HEK293 (cell line): Measurements from ENCODE around the gene PDK2.
A peak's percentile ranks its signal among the peaks of the same experiment; 100 is the strongest.

Experiments
- EGR2 ChIP-seq: fragments of 450-650 bp; formaldehyde crosslinking; IDR thresholded peaks from 2 replicates; pipeline ENCODE4 v1.5.1; 2016; ENCODE audit warnings: low read depth, missing biosample characterization, missing genetic modification characterization
- KLF16 ChIP-seq: fragments of 450-650 bp; formaldehyde crosslinking; IDR thresholded peaks from 2 replicates; pipeline ENCODE4 v1.5.1; 2017; ENCODE audit warnings: missing biosample characterization, missing genetic modification characterization
- PRDM1 ChIP-seq: fragments of 450-650 bp; formaldehyde crosslinking; IDR thresholded peaks from 2 replicates; pipeline ENCODE4; 2016; ENCODE audit warnings: missing biosample characterization, missing genetic modification characterization
- SETDB1 ChIP-seq: IDR thresholded peaks from one replicate; pipeline ENCODE4 v1.6.1; 2017; ENCODE audit warnings: mild to moderate bottlenecking, low read length, moderate library complexity, mixed read lengths; ENCODE audit not compliant: insufficient read length
- SP2 ChIP-seq: fragments of 450-650 bp; formaldehyde crosslinking; IDR thresholded peaks from 2 replicates; pipeline ENCODE4 v1.5.1; 2016; ENCODE audit warnings: missing biosample characterization, missing genetic modification characterization
- ZBTB48 ChIP-seq: fragments of 450-650 bp; formaldehyde crosslinking; IDR thresholded peaks from 2 replicates; pipeline ENCODE4 v1.5.1; 2016; ENCODE audit warnings: missing biosample characterization, missing genetic modification characterization
- ZNF10 ChIP-seq: fragments of 450-650 bp; formaldehyde crosslinking; IDR thresholded peaks from 2 replicates; pipeline ENCODE4 v1.5.1; 2017; ENCODE audit warnings: missing biosample characterization, missing genetic modification characterization
- ZNF121 ChIP-seq: fragments of 450-650 bp; formaldehyde crosslinking; IDR thresholded peaks from 2 replicates; pipeline ENCODE4 v1.5.1; 2016; ENCODE audit warnings: missing biosample characterization, missing genetic modification characterization
- ZNF155 ChIP-seq: fragments of 450-650 bp; formaldehyde crosslinking; IDR thresholded peaks from 2 replicates; pipeline ENCODE4 v1.5.1; 2016; ENCODE audit warnings: missing biosample characterization, missing genetic modification characterization
- ZNF24 ChIP-seq: fragments of 450-650 bp; formaldehyde crosslinking; IDR thresholded peaks from 2 replicates; pipeline ENCODE4 v1.5.1; 2016; ENCODE audit warnings: missing biosample characterization, missing genetic modification characterization
- ZNF660 ChIP-seq: fragments of 450-650 bp; IDR thresholded peaks from 2 replicates; pipeline ENCODE4 v1.5.1; 2018; ENCODE audit warnings: missing biosample characterization, mild to moderate bottlenecking, missing genetic modification characterization
- ZNF777 ChIP-seq: fragments of 450-650 bp; formaldehyde crosslinking; IDR thresholded peaks from 2 replicates; pipeline ENCODE4 v1.5.1; 2017; ENCODE audit warnings: missing biosample characterization, missing genetic modification characterization, borderline replicate concordance
- TF ChIP-seq, protein P1 (sequence below): fragments of 450-650 bp; formaldehyde crosslinking; IDR thresholded peaks from 2 replicates; pipeline ENCODE4 v1.5.1; 2016; ENCODE audit warnings: missing biosample characterization, missing genetic modification characterization
- TF ChIP-seq, protein P2 (sequence below): sonication (generic); formaldehyde crosslinking; IDR thresholded peaks from 2 replicates; pipeline ENCODE4 v1.8.1; 2022; ENCODE audit warnings: mild to moderate bottlenecking, moderate library complexity, missing genetic modification reagents
- TF ChIP-seq, protein P3 (sequence below): fragments of 450-650 bp; formaldehyde crosslinking; IDR thresholded peaks from 2 replicates; pipeline ENCODE4 v1.5.1; 2017; ENCODE audit warnings: missing biosample characterization, missing genetic modification characterization
- TF ChIP-seq, protein P4 (sequence below): fragments of 450-650 bp; formaldehyde crosslinking; IDR thresholded peaks from 2 replicates; pipeline ENCODE4 v1.5.1; 2016; ENCODE audit warnings: missing biosample characterization, missing genetic modification characterization
- TF ChIP-seq, protein P5 (sequence below): fragments of 450-650 bp; formaldehyde crosslinking; IDR thresholded peaks from 2 replicates; pipeline ENCODE4 v1.5.1; 2016; ENCODE audit warnings: missing biosample characterization, missing genetic modification characterization
- TF ChIP-seq, protein P6 (sequence below): fragments of 450-650 bp; formaldehyde crosslinking; IDR thresholded peaks from 2 replicates; pipeline ENCODE4 v1.5.1; 2016; ENCODE audit warnings: missing biosample characterization, missing genetic modification characterization
- TF ChIP-seq, protein P7 (sequence below): fragments of 450-650 bp; formaldehyde crosslinking; IDR thresholded peaks from 2 replicates; pipeline ENCODE4 v1.5.1; 2016; ENCODE audit warnings: missing biosample characterization, missing genetic modification characterization
- TF ChIP-seq, protein P8 (sequence below): fragments of 450-650 bp; formaldehyde crosslinking; IDR thresholded peaks from 2 replicates; pipeline ENCODE4 v1.5.1; 2016; ENCODE audit warnings: missing biosample characterization, missing genetic modification characterization

The PDK2 gene

DNA sequence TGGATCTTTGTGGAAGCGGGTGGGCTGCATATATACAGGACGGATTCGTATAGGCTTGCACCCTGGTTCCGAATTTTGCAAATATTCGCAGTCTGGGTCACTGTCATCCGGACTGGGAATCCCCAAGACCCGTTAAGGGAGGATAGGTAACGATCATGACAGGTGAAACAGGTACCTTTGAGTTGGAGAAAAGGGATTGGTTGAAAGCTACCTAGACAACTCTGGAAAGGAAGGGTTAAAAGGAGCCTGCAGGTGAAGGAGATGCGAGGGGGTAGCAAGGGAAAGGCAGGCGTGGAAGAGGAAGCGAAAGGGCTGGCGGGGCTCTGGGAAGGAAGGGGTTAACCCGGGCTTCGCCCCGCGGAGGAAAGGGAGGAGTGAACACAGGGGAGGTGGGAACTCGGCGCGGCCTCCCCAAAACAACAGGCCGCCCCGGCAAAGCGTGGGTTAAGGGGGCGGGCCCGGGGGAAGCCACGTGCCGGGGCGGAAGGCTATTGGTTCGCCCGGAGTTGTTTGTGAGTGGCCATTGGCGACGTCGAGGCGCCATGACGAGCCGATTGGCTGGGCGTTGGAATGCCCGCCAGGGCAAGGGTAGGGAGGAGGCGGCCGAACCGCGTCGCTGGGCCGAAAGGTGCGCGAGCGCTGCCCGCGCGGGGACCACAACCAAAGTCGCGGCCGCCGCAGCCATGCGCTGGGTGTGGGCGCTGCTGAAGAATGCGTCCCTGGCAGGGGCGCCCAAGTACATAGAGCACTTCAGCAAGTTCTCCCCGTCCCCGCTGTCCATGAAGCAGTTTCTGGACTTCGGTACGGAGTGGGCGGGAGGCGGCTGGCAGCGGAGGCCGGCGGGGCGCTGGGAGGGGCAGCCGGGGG, at the start of gene PDK2 (continued):
- TF ChIP-seq, protein P1, sequence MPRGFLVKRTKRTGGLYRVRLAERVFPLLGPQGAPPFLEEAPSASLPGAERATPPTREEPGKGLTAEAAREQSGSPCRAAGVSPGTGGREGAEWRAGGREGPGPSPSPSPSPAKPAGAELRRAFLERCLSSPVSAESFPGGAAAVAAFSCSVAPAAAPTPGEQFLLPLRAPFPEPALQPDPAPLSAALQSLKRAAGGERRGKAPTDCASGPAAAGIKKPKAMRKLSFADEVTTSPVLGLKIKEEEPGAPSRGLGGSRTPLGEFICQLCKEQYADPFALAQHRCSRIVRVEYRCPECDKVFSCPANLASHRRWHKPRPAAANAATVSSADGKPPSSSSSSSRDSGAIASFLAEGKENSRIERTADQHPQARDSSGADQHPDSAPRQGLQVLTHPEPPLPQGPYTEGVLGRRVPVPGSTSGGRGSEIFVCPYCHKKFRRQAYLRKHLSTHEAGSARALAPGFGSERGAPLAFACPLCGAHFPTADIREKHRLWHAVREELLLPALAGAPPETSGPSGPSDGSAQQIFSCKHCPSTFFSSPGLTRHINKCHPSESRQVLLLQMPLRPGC (tag by site-specific recombination): peak; percentile 42
- TF ChIP-seq SP2 (tag by site-specific recombination): peak; percentile 100
- TF ChIP-seq, protein P2, sequence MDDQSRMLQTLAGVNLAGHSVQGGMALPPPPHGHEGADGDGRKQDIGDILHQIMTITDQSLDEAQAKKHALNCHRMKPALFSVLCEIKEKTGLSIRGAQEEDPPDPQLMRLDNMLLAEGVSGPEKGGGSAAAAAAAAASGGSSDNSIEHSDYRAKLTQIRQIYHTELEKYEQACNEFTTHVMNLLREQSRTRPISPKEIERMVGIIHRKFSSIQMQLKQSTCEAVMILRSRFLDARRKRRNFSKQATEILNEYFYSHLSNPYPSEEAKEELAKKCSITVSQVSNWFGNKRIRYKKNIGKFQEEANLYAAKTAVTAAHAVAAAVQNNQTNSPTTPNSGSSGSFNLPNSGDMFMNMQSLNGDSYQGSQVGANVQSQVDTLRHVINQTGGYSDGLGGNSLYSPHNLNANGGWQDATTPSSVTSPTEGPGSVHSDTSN (CRISPR knock-in tag): 0 out of 2 replicates have a peak, but pooled peaks have one; percentile 56
- TF ChIP-seq, protein P3, sequence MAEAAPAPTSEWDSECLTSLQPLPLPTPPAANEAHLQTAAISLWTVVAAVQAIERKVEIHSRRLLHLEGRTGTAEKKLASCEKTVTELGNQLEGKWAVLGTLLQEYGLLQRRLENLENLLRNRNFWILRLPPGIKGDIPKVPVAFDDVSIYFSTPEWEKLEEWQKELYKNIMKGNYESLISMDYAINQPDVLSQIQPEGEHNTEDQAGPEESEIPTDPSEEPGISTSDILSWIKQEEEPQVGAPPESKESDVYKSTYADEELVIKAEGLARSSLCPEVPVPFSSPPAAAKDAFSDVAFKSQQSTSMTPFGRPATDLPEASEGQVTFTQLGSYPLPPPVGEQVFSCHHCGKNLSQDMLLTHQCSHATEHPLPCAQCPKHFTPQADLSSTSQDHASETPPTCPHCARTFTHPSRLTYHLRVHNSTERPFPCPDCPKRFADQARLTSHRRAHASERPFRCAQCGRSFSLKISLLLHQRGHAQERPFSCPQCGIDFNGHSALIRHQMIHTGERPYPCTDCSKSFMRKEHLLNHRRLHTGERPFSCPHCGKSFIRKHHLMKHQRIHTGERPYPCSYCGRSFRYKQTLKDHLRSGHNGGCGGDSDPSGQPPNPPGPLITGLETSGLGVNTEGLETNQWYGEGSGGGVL (tag by site-specific recombination): peak; percentile 53; the same call in 1 of the 2 replicates
- TF ChIP-seq KLF16: peak; percentile 95
- TF ChIP-seq, protein P4, sequence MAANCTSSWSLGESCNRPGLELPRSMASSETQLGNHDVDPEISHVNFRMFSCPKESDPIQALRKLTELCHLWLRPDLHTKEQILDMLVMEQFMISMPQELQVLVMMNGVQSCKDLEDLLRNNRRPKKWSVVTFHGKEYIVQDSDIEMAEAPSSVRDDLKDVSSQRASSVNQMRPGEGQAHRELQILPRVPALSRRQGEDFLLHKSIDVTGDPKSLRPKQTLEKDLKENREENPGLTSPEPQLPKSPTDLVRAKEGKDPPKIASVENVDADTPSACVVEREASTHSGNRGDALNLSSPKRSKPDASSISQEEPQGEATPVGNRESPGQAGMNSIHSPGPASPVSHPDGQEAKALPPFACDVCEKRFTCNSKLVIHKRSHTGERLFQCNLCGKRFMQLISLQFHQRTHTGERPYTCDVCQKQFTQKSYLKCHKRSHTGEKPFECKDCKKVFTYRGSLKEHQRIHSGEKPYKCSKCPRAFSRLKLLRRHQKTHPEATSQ (tag by site-specific recombination): peak; percentile 84; the same call in 1 of the 2 replicates
- TF ChIP-seq, protein P5, sequence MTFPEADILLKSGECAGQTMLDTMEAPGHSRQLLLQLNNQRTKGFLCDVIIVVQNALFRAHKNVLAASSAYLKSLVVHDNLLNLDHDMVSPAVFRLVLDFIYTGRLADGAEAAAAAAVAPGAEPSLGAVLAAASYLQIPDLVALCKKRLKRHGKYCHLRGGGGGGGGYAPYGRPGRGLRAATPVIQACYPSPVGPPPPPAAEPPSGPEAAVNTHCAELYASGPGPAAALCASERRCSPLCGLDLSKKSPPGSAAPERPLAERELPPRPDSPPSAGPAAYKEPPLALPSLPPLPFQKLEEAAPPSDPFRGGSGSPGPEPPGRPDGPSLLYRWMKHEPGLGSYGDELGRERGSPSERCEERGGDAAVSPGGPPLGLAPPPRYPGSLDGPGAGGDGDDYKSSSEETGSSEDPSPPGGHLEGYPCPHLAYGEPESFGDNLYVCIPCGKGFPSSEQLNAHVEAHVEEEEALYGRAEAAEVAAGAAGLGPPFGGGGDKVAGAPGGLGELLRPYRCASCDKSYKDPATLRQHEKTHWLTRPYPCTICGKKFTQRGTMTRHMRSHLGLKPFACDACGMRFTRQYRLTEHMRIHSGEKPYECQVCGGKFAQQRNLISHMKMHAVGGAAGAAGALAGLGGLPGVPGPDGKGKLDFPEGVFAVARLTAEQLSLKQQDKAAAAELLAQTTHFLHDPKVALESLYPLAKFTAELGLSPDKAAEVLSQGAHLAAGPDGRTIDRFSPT: 0 out of 2 replicates have a peak, but pooled peaks have one; percentile 10
- TF ChIP-seq ZNF10 (tag by site-specific recombination): peak; percentile 46; the same call in 1 of the 2 replicates
- 0 out of 2 replicates have a peak, but pooled peaks have one; percentile 59 for TF ChIP-seq ZNF24
- TF ChIP-seq PRDM1 (tag by site-specific recombination): peak; percentile 93
- no peak for TF ChIP-seq ZNF121 (tag by site-specific recombination)
- TF ChIP-seq ZBTB48 (tag by site-specific recombination): peak; percentile 78
- TF ChIP-seq, protein P6, sequence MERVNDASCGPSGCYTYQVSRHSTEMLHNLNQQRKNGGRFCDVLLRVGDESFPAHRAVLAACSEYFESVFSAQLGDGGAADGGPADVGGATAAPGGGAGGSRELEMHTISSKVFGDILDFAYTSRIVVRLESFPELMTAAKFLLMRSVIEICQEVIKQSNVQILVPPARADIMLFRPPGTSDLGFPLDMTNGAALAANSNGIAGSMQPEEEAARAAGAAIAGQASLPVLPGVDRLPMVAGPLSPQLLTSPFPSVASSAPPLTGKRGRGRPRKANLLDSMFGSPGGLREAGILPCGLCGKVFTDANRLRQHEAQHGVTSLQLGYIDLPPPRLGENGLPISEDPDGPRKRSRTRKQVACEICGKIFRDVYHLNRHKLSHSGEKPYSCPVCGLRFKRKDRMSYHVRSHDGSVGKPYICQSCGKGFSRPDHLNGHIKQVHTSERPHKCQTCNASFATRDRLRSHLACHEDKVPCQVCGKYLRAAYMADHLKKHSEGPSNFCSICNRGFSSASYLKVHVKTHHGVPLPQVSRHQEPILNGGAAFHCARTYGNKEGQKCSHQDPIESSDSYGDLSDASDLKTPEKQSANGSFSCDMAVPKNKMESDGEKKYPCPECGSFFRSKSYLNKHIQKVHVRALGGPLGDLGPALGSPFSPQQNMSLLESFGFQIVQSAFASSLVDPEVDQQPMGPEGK: peak; percentile 84
- TF ChIP-seq ZNF660 (tag by site-specific recombination): no peak
- no peak for TF ChIP-seq SETDB1
- TF ChIP-seq, protein P7, sequence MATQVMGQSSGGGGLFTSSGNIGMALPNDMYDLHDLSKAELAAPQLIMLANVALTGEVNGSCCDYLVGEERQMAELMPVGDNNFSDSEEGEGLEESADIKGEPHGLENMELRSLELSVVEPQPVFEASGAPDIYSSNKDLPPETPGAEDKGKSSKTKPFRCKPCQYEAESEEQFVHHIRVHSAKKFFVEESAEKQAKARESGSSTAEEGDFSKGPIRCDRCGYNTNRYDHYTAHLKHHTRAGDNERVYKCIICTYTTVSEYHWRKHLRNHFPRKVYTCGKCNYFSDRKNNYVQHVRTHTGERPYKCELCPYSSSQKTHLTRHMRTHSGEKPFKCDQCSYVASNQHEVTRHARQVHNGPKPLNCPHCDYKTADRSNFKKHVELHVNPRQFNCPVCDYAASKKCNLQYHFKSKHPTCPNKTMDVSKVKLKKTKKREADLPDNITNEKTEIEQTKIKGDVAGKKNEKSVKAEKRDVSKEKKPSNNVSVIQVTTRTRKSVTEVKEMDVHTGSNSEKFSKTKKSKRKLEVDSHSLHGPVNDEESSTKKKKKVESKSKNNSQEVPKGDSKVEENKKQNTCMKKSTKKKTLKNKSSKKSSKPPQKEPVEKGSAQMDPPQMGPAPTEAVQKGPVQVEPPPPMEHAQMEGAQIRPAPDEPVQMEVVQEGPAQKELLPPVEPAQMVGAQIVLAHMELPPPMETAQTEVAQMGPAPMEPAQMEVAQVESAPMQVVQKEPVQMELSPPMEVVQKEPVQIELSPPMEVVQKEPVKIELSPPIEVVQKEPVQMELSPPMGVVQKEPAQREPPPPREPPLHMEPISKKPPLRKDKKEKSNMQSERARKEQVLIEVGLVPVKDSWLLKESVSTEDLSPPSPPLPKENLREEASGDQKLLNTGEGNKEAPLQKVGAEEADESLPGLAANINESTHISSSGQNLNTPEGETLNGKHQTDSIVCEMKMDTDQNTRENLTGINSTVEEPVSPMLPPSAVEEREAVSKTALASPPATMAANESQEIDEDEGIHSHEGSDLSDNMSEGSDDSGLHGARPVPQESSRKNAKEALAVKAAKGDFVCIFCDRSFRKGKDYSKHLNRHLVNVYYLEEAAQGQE (tag by site-specific recombination): peak; percentile 17; the same call in 1 of the 2 replicates
- TF ChIP-seq ZNF155 (tag by site-specific recombination): no peak
- peak; percentile 94 for TF ChIP-seq EGR2 (tag by site-specific recombination)
- TF ChIP-seq, protein P8, sequence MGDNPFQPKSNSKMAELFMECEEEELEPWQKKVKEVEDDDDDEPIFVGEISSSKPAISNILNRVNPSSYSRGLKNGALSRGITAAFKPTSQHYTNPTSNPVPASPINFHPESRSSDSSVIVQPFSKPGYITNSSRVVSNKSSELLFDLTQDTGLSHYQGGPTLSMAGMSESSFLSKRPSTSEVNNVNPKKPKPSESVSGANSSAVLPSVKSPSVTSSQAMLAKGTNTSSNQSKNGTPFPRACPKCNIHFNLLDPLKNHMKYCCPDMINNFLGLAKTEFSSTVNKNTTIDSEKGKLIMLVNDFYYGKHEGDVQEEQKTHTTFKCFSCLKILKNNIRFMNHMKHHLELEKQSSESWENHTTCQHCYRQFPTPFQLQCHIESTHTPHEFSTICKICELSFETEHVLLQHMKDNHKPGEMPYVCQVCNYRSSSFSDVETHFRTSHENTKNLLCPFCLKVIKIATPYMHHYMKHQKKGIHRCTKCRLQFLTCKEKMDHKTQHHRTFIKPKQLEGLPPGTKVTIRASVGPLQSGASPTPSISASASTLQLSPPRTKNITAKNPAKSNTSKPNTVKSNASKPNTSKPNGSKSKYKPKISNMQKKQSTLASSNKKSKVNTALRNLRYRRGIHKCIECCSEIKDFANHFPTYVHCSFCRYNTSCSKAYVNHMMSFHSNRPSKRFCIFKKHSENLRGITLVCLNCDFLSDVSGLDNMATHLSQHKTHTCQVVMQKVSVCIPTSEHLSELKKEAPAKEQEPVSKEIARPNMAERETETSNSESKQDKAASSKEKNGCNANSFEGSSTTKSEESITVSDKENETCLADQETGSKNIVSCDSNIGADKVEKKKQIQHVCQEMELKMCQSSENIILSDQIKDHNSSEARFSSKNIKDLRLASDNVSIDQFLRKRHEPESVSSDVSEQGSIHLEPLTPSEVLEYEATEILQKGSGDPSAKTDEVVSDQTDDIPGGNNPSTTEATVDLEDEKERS (tag by site-specific recombination): 0 out of 2 replicates have a peak, but pooled peaks have one; percentile 12
- 0 out of 2 replicates have a peak, but pooled peaks have one; percentile 13 for TF ChIP-seq ZNF777 (tag by site-specific recombination)
